GM18867 (cell line): ENCODE measurements around the gene FIGNL1.

Experiments used
- ATAC-seq: cut with Tn5 transposase; IDR thresholded peaks from one replicate; pipeline ENCODE4 v1.9.1; 2021; ENCODE audit warnings: mild to moderate bottlenecking, moderate library complexity; ENCODE audit not compliant: unreplicated experiment

Gene FIGNL1

GRCh38 chr7:50449881-50450589, at the start of gene FIGNL1:
Gene FIGNL1, minus strand, starts transcription at chr7:50450350. Its CDS starts 3,063 bp downstream, at chr7:50447287.
- ATAC-seq = peak; percentile 92

GRCh38 chr7:50499092-50499491, 48.9 kb upstream of the FIGNL1 start:
- ATAC-seq = no peak

GRCh38 chr7:50497968-50498367, 47.8 kb upstream of the FIGNL1 start:
- no peak for ATAC-seq

GRCh38 chr7:50497068-50497642, 47.0 kb upstream of the FIGNL1 start:
- ATAC-seq = no peak

- ATAC-seq = no peak
Measured at GRCh38 chr7:50496569-50496968, 46.4 kb upstream of the FIGNL1 start.

- ATAC-seq = no peak
Measured at GRCh38 chr7:50495746-50496145, 45.6 kb upstream of the FIGNL1 start.

- no peak for ATAC-seq
Measured at GRCh38 chr7:50492770-50493519, 42.8 kb upstream of the FIGNL1 start.

- no peak for ATAC-seq
Measured at GRCh38 chr7:50491943-50492342, 41.8 kb upstream of the FIGNL1 start.

GRCh38 chr7:50491209-50491608, 41.1 kb upstream of the FIGNL1 start:
- no peak for ATAC-seq

- ATAC-seq = no peak
Measured at GRCh38 chr7:50488379-50488778, 38.2 kb upstream of the FIGNL1 start.

- no peak for ATAC-seq
Measured at GRCh38 chr7:50486512-50486911, 36.4 kb upstream of the FIGNL1 start.

GRCh38 chr7:50481867-50482266, 31.7 kb upstream of the FIGNL1 start:
- no peak for ATAC-seq

- ATAC-seq = no peak
Measured at GRCh38 chr7:50480797-50481196, 30.6 kb upstream of the FIGNL1 start.

GRCh38 chr7:50479743-50480517, 29.8 kb upstream of the FIGNL1 start:
- ATAC-seq = no peak

GRCh38 chr7:50477640-50478039, 27.5 kb upstream of the FIGNL1 start:
- ATAC-seq = no peak

- ATAC-seq = no peak
Measured at GRCh38 chr7:50476953-50477625, 26.9 kb upstream of the FIGNL1 start.

GRCh38 chr7:50475340-50475739, 25.2 kb upstream of the FIGNL1 start:
- ATAC-seq = no peak

GRCh38 chr7:50474382-50475160, 24.4 kb upstream of the FIGNL1 start:
- ATAC-seq = no peak

- ATAC-seq = no peak
Measured at GRCh38 chr7:50473531-50473930, 23.4 kb upstream of the FIGNL1 start.

GRCh38 chr7:50472427-50472826, 22.3 kb upstream of the FIGNL1 start:
- no peak for ATAC-seq
